ENCODE measurements around the gene ASS1.

ASS1 gene

DNA sequence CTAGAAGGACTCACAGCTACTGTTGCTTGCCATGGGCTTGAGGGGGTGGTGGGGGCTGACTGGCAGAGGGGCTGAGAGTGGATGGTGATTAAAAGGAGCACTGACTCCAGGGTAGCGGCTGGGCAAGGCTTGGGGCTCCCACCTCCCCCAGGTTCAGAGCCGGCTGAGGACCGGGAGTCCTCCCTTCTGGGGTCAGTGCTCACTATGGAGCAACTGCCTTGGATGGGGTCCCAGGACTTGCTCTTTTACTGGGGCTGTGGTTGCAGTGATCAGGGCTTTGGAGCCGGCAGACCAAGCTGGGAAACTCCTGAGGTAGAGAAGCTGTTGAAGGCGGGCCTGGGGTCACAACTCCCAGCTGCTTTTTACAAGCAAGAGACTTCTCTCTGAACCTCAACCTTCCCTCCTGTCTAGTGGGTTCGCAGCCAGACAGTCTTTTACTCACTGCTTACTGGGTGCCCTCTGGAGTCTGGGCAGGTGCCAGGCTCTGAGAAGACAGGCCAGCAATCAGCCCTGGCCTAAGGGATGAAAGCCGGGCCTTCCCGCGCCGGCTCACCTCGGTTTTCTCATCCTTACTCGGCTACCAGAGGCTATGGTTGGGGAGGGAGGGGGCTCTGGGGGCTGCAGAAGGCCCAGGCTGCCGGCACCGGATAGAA is 795 bp upstream of the ASS1 start:
- Histone ChIP-seq H3K4me1 (ENCODE audit: control insufficient read depth in 2 of 2, insufficient read depth in 2 of 2, low read length in 2 of 2) (peaks cover 15 to 24% of the 10 kb centered on the region in 2 donors), H3K9ac (ENCODE audit: low read depth in 1 of 2, low read length in 2 of 2) (peak overlapping the region in 1 of 2 donors; percentile 25), H3K4me3 (ENCODE audit: low read length in 2 of 2) (peak overlapping the region in 1 of 2 donors; percentile 13), H3K9me3 (ENCODE audit: control insufficient read depth in 2 of 2, low read length in 2 of 2) (peaks cover 0 to 2% of the 10 kb centered on the region in 2 donors), H3K36me3 (ENCODE audit: control insufficient read depth in 2 of 2, insufficient read depth in 2 of 2, low read length in 2 of 2) (no peaks in the 10 kb centered on the region), H3K27me3 (ENCODE audit: control insufficient read depth in 2 of 2, insufficient read depth in 2 of 2, low read length in 2 of 2) (no peaks in the 10 kb centered on the region), H3K27ac (ENCODE audit: low read depth in 2 of 2, low read length in 2 of 2) (peak overlapping the region in 1 of 2 donors; percentile 9)

- peaks cover 21 to 27% of the 10 kb centered on the region in 2 donors for H3K4me1 ChIP-seq (ENCODE audit: control insufficient read depth in 2 of 2, insufficient read depth in 2 of 2, low read length in 2 of 2)
- H3K9ac ChIP-seq (ENCODE audit: low read depth in 1 of 2, low read length in 2 of 2) = peak overlapping the region; percentile 72 to 83
- no peaks in the 10 kb centered on the region for H3K36me3 ChIP-seq (ENCODE audit: control insufficient read depth in 2 of 2, insufficient read depth in 2 of 2, low read length in 2 of 2)
- peaks cover 0 to 2% of the 10 kb centered on the region in 2 donors for H3K9me3 ChIP-seq (ENCODE audit: control insufficient read depth in 2 of 2, low read length in 2 of 2)
- H3K27ac ChIP-seq (ENCODE audit: low read depth in 2 of 2, low read length in 2 of 2) = peak overlapping the region; percentile 69 to 70
- no peaks in the 10 kb centered on the region for H3K27me3 ChIP-seq (ENCODE audit: control insufficient read depth in 2 of 2, insufficient read depth in 2 of 2, low read length in 2 of 2)
- H3K4me3 ChIP-seq (ENCODE audit: low read length in 2 of 2) = peak overlapping the region; percentile 69 to 77
Observed at GRCh38 chr9:130445268-130445983, 665 bp downstream of the ASS1 start.

- no peaks in the 10 kb centered on the region for H3K27me3 ChIP-seq (ENCODE audit: control insufficient read depth in 2 of 2, insufficient read depth in 2 of 2, low read length in 2 of 2)
- H3K9me3 ChIP-seq (ENCODE audit: control insufficient read depth in 2 of 2, low read length in 2 of 2) = peaks cover 0 to 1% of the 10 kb centered on the region in 2 donors
- H3K4me3 ChIP-seq (ENCODE audit: low read length in 2 of 2) = peak overlapping the region; percentile 69 to 77
- peak overlapping the region in 1 of 2 donors; percentile 83 for H3K9ac ChIP-seq (ENCODE audit: low read depth in 1 of 2, low read length in 2 of 2)
- peak overlapping the region in 1 of 2 donors; percentile 70 for H3K27ac ChIP-seq (ENCODE audit: low read depth in 2 of 2, low read length in 2 of 2)
- peaks cover 28 to 36% of the 10 kb centered on the region in 2 donors for H3K4me1 ChIP-seq (ENCODE audit: control insufficient read depth in 2 of 2, insufficient read depth in 2 of 2, low read length in 2 of 2)
- H3K36me3 ChIP-seq (ENCODE audit: control insufficient read depth in 2 of 2, insufficient read depth in 2 of 2, low read length in 2 of 2) = no peaks in the 10 kb centered on the region
Observed at GRCh38 chr9:130446101-130446861, 1.5 kb downstream of the ASS1 start.

- Histone ChIP-seq H3K4me1 (ENCODE audit: control insufficient read depth in 2 of 2, insufficient read depth in 2 of 2, low read length in 2 of 2) (peaks cover 38 to 42% of the 10 kb centered on the region in 2 donors), H3K9me3 (ENCODE audit: control insufficient read depth in 2 of 2, low read length in 2 of 2) (no peaks in the 10 kb centered on the region), H3K9ac (ENCODE audit: low read depth in 1 of 2, low read length in 2 of 2) (no peak overlapping the region), H3K4me3 (ENCODE audit: low read length in 2 of 2) (no peak overlapping the region), H3K27ac (ENCODE audit: low read depth in 2 of 2, low read length in 2 of 2) (no peak overlapping the region), H3K36me3 (ENCODE audit: control insufficient read depth in 2 of 2, insufficient read depth in 2 of 2, low read length in 2 of 2) (no peaks in the 10 kb centered on the region), H3K27me3 (ENCODE audit: control insufficient read depth in 2 of 2, insufficient read depth in 2 of 2, low read length in 2 of 2) (no peaks in the 10 kb centered on the region)
Observed at GRCh38 chr9:130447193-130447816, 2.5 kb downstream of the ASS1 start.

DNA sequence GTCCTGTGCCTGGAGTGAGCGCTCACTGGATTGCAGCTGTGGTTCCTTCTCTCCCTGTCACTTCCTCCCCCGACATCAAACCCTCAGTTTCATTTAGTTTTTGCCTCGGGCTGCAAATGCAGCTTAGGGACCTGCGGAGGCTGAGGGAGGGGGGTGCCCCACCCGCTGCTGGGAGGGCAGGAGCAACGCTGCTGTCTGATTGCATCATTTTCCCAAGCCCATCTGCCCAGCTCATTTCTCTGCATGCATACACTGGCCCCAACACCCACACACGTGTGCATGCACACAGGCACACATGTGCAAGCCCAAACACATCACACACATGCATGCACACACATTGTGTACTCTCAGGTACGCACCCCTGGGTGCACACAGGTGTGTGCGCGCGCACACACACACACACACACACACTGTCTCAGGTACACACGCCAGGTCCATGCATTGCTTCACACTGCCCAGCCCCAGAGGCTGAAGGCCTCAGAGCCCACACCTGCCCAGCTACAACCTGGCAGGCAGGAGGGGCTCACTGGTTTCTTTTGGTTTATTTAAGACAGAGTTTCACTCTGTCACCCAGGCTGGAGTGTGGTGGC is 3.4 kb downstream of the ASS1 start:
- Histone ChIP-seq H3K9me3 (ENCODE audit: control insufficient read depth in 2 of 2, low read length in 2 of 2) (no peaks in the 10 kb centered on the region), H3K4me1 (ENCODE audit: control insufficient read depth in 2 of 2, insufficient read depth in 2 of 2, low read length in 2 of 2) (peaks cover 38 to 42% of the 10 kb centered on the region in 2 donors), H3K27ac (ENCODE audit: low read depth in 2 of 2, low read length in 2 of 2) (no peak overlapping the region), H3K27me3 (ENCODE audit: control insufficient read depth in 2 of 2, insufficient read depth in 2 of 2, low read length in 2 of 2) (no peaks in the 10 kb centered on the region), H3K9ac (ENCODE audit: low read depth in 1 of 2, low read length in 2 of 2) (no peak overlapping the region), H3K36me3 (ENCODE audit: control insufficient read depth in 2 of 2, insufficient read depth in 2 of 2, low read length in 2 of 2) (no peaks in the 10 kb centered on the region), H3K4me3 (ENCODE audit: low read length in 2 of 2) (no peak overlapping the region)

GRCh38 chr9:130448771-130449603 is 4.2 kb downstream of the ASS1 start:
- Histone ChIP-seq H3K4me1 (ENCODE audit: control insufficient read depth in 2 of 2, insufficient read depth in 2 of 2, low read length in 2 of 2) (peaks cover 38 to 42% of the 10 kb centered on the region in 2 donors), H3K27ac (ENCODE audit: low read depth in 2 of 2, low read length in 2 of 2) (no peak overlapping the region), H3K4me3 (ENCODE audit: low read length in 2 of 2) (no peak overlapping the region), H3K36me3 (ENCODE audit: control insufficient read depth in 2 of 2, insufficient read depth in 2 of 2, low read length in 2 of 2) (no peaks in the 10 kb centered on the region), H3K9me3 (ENCODE audit: control insufficient read depth in 2 of 2, low read length in 2 of 2) (no peaks in the 10 kb centered on the region), H3K27me3 (ENCODE audit: control insufficient read depth in 2 of 2, insufficient read depth in 2 of 2, low read length in 2 of 2) (no peaks in the 10 kb centered on the region), H3K9ac (ENCODE audit: low read depth in 1 of 2, low read length in 2 of 2) (no peak overlapping the region)

GRCh38 chr9:130450344-130451003 is 5.7 kb downstream of the ASS1 start:
- Histone ChIP-seq H3K36me3 (ENCODE audit: control insufficient read depth in 2 of 2, insufficient read depth in 2 of 2, low read length in 2 of 2) (peaks cover 0 to 9% of the 10 kb centered on the region in 2 donors), H3K4me1 (ENCODE audit: control insufficient read depth in 2 of 2, insufficient read depth in 2 of 2, low read length in 2 of 2) (peaks cover 36 to 39% of the 10 kb centered on the region in 2 donors), H3K27me3 (ENCODE audit: control insufficient read depth in 2 of 2, insufficient read depth in 2 of 2, low read length in 2 of 2) (no peaks in the 10 kb centered on the region), H3K9ac (ENCODE audit: low read depth in 1 of 2, low read length in 2 of 2) (peak overlapping the region in 1 of 2 donors; percentile 42), H3K9me3 (ENCODE audit: control insufficient read depth in 2 of 2, low read length in 2 of 2) (no peaks in the 10 kb centered on the region), H3K4me3 (ENCODE audit: low read length in 2 of 2) (peak overlapping the region in 1 of 2 donors; percentile 33), H3K27ac (ENCODE audit: low read depth in 2 of 2, low read length in 2 of 2) (peak overlapping the region; percentile 35 to 46)

- H3K4me3 ChIP-seq (ENCODE audit: low read length in 2 of 2) = peak overlapping the region in 1 of 2 donors; percentile 33
Observed at GRCh38 chr9:130451004-130451390, 6.2 kb downstream of the ASS1 start.

More at GRCh38 chr9:130451004-130451390, 6.2 kb downstream of the ASS1 start:
- H3K36me3 ChIP-seq (ENCODE audit: control insufficient read depth in 2 of 2, insufficient read depth in 2 of 2, low read length in 2 of 2) = peaks cover 0 to 13% of the 10 kb centered on the region in 2 donors
- no peaks in the 10 kb centered on the region for H3K27me3 ChIP-seq (ENCODE audit: control insufficient read depth in 2 of 2, insufficient read depth in 2 of 2, low read length in 2 of 2)
- H3K4me1 ChIP-seq (ENCODE audit: control insufficient read depth in 2 of 2, insufficient read depth in 2 of 2, low read length in 2 of 2) = peaks cover 32 to 34% of the 10 kb centered on the region in 2 donors
- peak overlapping the region; percentile 35 to 46 for H3K27ac ChIP-seq (ENCODE audit: low read depth in 2 of 2, low read length in 2 of 2)
- no peaks in the 10 kb centered on the region for H3K9me3 ChIP-seq (ENCODE audit: control insufficient read depth in 2 of 2, low read length in 2 of 2)
- peak overlapping the region in 1 of 2 donors; percentile 20 for H3K9ac ChIP-seq (ENCODE audit: low read depth in 1 of 2, low read length in 2 of 2)
